ENCODE data around the gene SLAMF8.

The SLAMF8 gene

GRCh38 chr1:159798893-159799292 is 27.8 kb upstream of the SLAMF8 start:
- no peak for TF ChIP-seq POLR2AphosphoS5 (IDR thresholded peaks at IDR 0.05; ENCODE audit: low read depth, low read length)

GRCh38 chr1:159799446-159799985 is 27.2 kb upstream of the SLAMF8 start:
- TF ChIP-seq SIN3A (IDR thresholded peaks at IDR 0.05; ENCODE audit: borderline replicate concordance, insufficient read depth, low read length), result no peak
- TF ChIP-seq, protein P1, sequence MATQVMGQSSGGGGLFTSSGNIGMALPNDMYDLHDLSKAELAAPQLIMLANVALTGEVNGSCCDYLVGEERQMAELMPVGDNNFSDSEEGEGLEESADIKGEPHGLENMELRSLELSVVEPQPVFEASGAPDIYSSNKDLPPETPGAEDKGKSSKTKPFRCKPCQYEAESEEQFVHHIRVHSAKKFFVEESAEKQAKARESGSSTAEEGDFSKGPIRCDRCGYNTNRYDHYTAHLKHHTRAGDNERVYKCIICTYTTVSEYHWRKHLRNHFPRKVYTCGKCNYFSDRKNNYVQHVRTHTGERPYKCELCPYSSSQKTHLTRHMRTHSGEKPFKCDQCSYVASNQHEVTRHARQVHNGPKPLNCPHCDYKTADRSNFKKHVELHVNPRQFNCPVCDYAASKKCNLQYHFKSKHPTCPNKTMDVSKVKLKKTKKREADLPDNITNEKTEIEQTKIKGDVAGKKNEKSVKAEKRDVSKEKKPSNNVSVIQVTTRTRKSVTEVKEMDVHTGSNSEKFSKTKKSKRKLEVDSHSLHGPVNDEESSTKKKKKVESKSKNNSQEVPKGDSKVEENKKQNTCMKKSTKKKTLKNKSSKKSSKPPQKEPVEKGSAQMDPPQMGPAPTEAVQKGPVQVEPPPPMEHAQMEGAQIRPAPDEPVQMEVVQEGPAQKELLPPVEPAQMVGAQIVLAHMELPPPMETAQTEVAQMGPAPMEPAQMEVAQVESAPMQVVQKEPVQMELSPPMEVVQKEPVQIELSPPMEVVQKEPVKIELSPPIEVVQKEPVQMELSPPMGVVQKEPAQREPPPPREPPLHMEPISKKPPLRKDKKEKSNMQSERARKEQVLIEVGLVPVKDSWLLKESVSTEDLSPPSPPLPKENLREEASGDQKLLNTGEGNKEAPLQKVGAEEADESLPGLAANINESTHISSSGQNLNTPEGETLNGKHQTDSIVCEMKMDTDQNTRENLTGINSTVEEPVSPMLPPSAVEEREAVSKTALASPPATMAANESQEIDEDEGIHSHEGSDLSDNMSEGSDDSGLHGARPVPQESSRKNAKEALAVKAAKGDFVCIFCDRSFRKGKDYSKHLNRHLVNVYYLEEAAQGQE (IDR thresholded peaks at IDR 0.05; ENCODE audit: insufficient read depth in 1 of 2, low read depth in 2 of 2, low read length in 2 of 2), result no peak
- TF ChIP-seq FOXP2 (optimal IDR thresholded peaks at IDR 0.05; ENCODE audit: borderline replicate concordance, extremely low read depth, extremely low read length, insufficient read depth), result no peak
- no peak for TF ChIP-seq TAF1 (IDR thresholded peaks at IDR 0.05; ENCODE audit: borderline replicate concordance, insufficient read depth, low read length)
- no peak for TF ChIP-seq POLR2AphosphoS5 (IDR thresholded peaks at IDR 0.05; ENCODE audit: low read depth, low read length)

DNA sequence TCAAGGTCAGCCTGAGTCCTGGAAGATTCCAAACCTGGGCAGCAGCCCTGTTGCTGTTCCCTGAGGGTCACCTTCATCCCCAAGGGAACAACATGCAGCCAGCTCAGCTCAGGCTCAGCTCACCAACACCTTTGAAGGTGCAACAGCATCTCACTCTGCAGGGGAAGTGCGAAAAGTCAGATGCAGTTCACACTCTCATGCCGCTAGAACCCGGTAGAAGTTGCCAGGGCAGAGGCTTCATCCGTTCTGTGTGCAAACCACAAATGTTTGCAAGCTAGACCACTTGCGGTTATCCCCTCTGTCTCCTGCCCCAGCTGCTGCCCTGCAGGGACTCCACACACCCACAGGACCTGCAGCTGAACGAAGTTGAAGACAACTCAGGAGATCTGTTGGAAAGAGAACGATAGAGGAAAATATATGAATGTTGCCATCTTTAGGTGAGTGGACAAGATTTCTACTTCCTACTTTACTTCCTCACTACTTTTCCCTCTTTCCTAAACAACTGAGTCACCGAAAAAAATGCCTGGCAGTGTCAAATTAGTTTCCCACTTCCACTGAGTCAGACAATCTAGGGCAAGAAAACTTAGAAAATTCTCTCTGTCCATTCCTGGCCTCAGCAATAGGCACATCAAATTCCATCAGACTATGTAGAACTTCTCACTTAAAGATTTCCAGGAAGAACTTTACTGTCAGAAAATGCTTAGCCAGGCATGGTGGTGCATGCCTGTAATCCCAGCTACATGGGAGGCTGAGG is 26.3 kb upstream of the SLAMF8 start:
- TF ChIP-seq POLR2AphosphoS5 (IDR thresholded peaks at IDR 0.05; ENCODE audit: low read depth, low read length) (no peak), TAF1 (IDR thresholded peaks at IDR 0.05; ENCODE audit: borderline replicate concordance, insufficient read depth, low read length) (no peak), SIN3A (IDR thresholded peaks at IDR 0.05; ENCODE audit: borderline replicate concordance, insufficient read depth, low read length) (no peak), FOXP2 (optimal IDR thresholded peaks at IDR 0.05; ENCODE audit: borderline replicate concordance, extremely low read depth, extremely low read length, insufficient read depth) (no peak)
- TF ChIP-seq, protein P1 (IDR thresholded peaks at IDR 0.05; ENCODE audit: insufficient read depth in 1 of 2, low read depth in 2 of 2, low read length in 2 of 2), result no peak

GRCh38 chr1:159802111-159802510 is 24.6 kb upstream of the SLAMF8 start, which contains the start of gene FCRL6:
Gene FCRL6 (plus strand): TSS chr1:159802360. CDS start chr1:159802425, 65 bp downstream.
- no peak for TF ChIP-seq TAF1 (IDR thresholded peaks at IDR 0.05; ENCODE audit: borderline replicate concordance, insufficient read depth, low read length)

- TF ChIP-seq TAF1 (IDR thresholded peaks at IDR 0.05; ENCODE audit: borderline replicate concordance, insufficient read depth, low read length) (no peak), SIN3A (IDR thresholded peaks at IDR 0.05; ENCODE audit: borderline replicate concordance, insufficient read depth, low read length) (no peak)
- TF ChIP-seq, protein P1 (IDR thresholded peaks at IDR 0.05; ENCODE audit: insufficient read depth in 1 of 2, low read depth in 2 of 2, low read length in 2 of 2), result no peak
Observed at GRCh38 chr1:159803956-159804689, 22.6 kb upstream of the SLAMF8 start.

DNA sequence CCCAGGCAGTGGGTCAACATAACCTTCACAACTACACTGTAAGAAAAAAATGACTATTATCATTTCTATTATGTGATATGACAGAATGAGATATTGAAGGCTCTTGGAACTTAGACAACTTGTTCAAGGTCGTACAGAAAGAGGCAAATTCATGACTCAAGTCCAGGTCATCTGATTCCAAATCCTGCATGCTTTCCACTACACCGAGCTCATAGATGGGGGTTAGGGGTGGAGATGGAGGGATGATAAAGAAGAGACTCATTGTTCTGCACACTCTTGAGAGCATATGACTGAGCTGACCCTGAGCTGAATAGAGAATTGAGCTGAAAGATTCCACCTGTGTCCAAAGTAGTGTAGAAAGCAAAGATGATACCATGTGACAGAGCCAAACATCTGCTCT is 21.7 kb upstream of the SLAMF8 start:
- TF ChIP-seq, protein P1 (IDR thresholded peaks at IDR 0.05; ENCODE audit: insufficient read depth in 1 of 2, low read depth in 2 of 2, low read length in 2 of 2), result no peak
- TF ChIP-seq TAF1 (IDR thresholded peaks at IDR 0.05; ENCODE audit: borderline replicate concordance, insufficient read depth, low read length), result no peak
- no peak for TF ChIP-seq SIN3A (IDR thresholded peaks at IDR 0.05; ENCODE audit: borderline replicate concordance, insufficient read depth, low read length)
- no peak for TF ChIP-seq FOXP2 (optimal IDR thresholded peaks at IDR 0.05; ENCODE audit: borderline replicate concordance, extremely low read depth, extremely low read length, insufficient read depth)
- no peak for TF ChIP-seq POLR2AphosphoS5 (IDR thresholded peaks at IDR 0.05; ENCODE audit: low read depth, low read length)
